ENCODE data around the gene SYNJ1. TPM values are rescaled to one million over a fixed set of nuclear protein-coding genes. Genes with fewer than 3 reads are reported as not detected.

SYNJ1 gene
- total and polyA plus RNA-seq, 4 donors, result 7.4 to 17.5 (median 11.8) TPM

DNA sequence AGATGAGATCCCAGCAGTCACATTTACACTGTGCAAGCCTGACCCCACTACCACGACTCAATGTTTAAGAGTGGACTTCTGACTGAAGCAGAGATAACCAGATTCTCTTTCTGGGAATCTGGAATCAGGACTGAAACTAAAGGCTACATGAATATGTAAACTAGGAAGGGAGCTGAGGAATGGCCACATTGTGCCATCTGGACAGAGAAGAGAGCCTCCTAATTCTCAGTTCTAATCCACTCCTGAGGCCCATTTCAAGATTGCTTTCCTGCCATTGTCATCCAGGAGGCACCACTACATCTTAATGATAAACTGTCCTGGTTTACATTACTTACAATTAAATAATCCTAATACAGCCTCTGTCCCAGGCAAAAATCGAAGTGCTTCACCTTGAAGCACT lies 37.2 kb upstream of the SYNJ1 start:
- Histone ChIP-seq H3K9me3 (ENCODE audit: control insufficient read depth in 4 of 4, insufficient read depth in 3 of 4, low read length in 3 of 4) (no peaks in the 10 kb centered on the region), H3K9ac (ENCODE audit: insufficient read depth in 1 of 2, low read length in 2 of 2) (no peak overlapping the region), H3K36me3 (ENCODE audit: control insufficient read depth in 4 of 4, insufficient read depth in 4 of 4, low read length in 4 of 4) (peaks cover 11 to 25% (median 18%) of the 10 kb centered on the region in 4 donors), H3K27me3 (ENCODE audit: control insufficient read depth in 3 of 3, insufficient read depth in 3 of 3, low read length in 2 of 3) (no peaks in the 10 kb centered on the region), H3K4me3 (no peak overlapping the region), H3K27ac (ENCODE audit: low read depth in 1 of 2, low read length in 1 of 2) (no peak overlapping the region), H3K4me1 (ENCODE audit: control insufficient read depth in 5 of 5, insufficient read depth in 5 of 5, low read length in 5 of 5) (peaks cover 1 to 17% (median 6%) of the 10 kb centered on the region in 5 donors)
- ATAC-seq (ENCODE audit: insufficient read depth, low FRiP score) (no peak), DNase-seq (no peak)
- TF ChIP-seq, protein P1, sequence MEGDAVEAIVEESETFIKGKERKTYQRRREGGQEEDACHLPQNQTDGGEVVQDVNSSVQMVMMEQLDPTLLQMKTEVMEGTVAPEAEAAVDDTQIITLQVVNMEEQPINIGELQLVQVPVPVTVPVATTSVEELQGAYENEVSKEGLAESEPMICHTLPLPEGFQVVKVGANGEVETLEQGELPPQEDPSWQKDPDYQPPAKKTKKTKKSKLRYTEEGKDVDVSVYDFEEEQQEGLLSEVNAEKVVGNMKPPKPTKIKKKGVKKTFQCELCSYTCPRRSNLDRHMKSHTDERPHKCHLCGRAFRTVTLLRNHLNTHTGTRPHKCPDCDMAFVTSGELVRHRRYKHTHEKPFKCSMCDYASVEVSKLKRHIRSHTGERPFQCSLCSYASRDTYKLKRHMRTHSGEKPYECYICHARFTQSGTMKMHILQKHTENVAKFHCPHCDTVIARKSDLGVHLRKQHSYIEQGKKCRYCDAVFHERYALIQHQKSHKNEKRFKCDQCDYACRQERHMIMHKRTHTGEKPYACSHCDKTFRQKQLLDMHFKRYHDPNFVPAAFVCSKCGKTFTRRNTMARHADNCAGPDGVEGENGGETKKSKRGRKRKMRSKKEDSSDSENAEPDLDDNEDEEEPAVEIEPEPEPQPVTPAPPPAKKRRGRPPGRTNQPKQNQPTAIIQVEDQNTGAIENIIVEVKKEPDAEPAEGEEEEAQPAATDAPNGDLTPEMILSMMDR (IDR thresholded peaks at IDR 0.05; ENCODE audit: control extremely low read depth, extremely low read depth), result no peak
- WGBS, 2 donors, result 82 to 85% methylated on average over 2 of the region's 2 CpGs

DNA sequence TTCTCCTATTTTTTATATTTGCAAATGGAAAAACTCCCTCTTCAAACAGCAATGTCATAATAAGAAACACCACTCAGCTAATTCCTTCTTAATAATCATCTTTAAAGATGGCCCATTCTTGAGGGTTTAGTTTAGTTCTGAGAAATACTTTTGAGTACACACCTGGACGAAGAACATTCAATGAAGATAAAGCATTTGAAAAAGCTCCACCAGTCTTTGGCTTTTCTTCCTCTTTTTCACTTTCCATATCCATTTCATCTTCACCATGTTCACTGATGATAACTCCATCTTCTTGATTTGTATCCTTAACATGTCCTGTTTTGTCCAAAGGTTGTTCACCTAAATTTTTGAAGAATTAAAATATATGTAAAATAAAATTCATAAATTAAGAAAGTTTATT lies 36.4 kb upstream of the SYNJ1 start:
- Histone ChIP-seq H3K27me3 (ENCODE audit: control insufficient read depth in 3 of 3, insufficient read depth in 3 of 3, low read length in 2 of 3) (no peaks in the 10 kb centered on the region), H3K27ac (ENCODE audit: low read depth in 1 of 2, low read length in 1 of 2) (no peak overlapping the region), H3K4me3 (no peak overlapping the region), H3K9ac (ENCODE audit: insufficient read depth in 1 of 2, low read length in 2 of 2) (no peak overlapping the region), H3K9me3 (ENCODE audit: control insufficient read depth in 4 of 4, insufficient read depth in 3 of 4, low read length in 3 of 4) (no peaks in the 10 kb centered on the region), H3K36me3 (ENCODE audit: control insufficient read depth in 4 of 4, insufficient read depth in 4 of 4, low read length in 4 of 4) (peaks cover 15 to 29% (median 23%) of the 10 kb centered on the region in 4 donors), H3K4me1 (ENCODE audit: control insufficient read depth in 5 of 5, insufficient read depth in 5 of 5, low read length in 5 of 5) (peaks cover under 1 to 13% (median 6%) of the 10 kb centered on the region in 5 donors)
- no peak for ATAC-seq (ENCODE audit: insufficient read depth, low FRiP score)
- WGBS, 2 donors, result 93 to 96% methylated on average over 1 of the region's 1 CpG
- DNase-seq, result no peak
- TF ChIP-seq, protein P1 (IDR thresholded peaks at IDR 0.05; ENCODE audit: control extremely low read depth, extremely low read depth), result no peak

DNA sequence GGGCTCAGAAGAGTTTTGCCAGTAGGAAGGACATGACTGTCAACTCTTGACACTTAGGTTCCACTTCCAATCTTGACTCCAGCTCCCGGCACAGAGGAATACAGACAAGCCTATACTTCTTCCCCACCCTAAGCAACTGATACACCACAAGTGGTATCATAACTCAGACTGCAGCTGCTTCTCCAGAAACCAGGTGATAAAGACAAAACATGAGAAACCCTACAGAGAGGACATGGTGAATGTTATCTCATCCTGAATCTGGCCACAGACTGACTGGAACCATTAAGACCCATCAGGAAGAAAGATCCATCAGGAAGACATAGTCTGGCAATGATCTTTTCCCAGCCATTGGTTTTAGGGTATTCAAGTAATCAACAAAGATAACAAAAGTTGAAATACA lies 30.0 kb upstream of the SYNJ1 start:
- ATAC-seq (ENCODE audit: insufficient read depth, low FRiP score), result no peak
- no peak overlapping the region for H3K9ac ChIP-seq (ENCODE audit: insufficient read depth in 1 of 2, low read length in 2 of 2)
- WGBS, 2 donors, result 92 to 93% methylated on average over 1 of the region's 1 CpG
- H3K36me3 ChIP-seq (ENCODE audit: control insufficient read depth in 4 of 4, insufficient read depth in 4 of 4, low read length in 4 of 4), result peaks cover 16 to 36% (median 28%) of the 10 kb centered on the region in 4 donors
- no peaks in the 10 kb centered on the region for H3K27me3 ChIP-seq (ENCODE audit: control insufficient read depth in 3 of 3, insufficient read depth in 3 of 3, low read length in 2 of 3)
- H3K4me1 ChIP-seq (ENCODE audit: control insufficient read depth in 5 of 5, insufficient read depth in 5 of 5, low read length in 5 of 5), result no peaks in the 10 kb centered on the region
- no peak for DNase-seq
- TF ChIP-seq, protein P1 (IDR thresholded peaks at IDR 0.05; ENCODE audit: control extremely low read depth, extremely low read depth), result no peak
- H3K27ac ChIP-seq (ENCODE audit: low read depth in 1 of 2, low read length in 1 of 2), result no peak overlapping the region
- H3K4me3 ChIP-seq, result no peak overlapping the region
- no peaks in the 10 kb centered on the region for H3K9me3 ChIP-seq (ENCODE audit: control insufficient read depth in 4 of 4, insufficient read depth in 3 of 4, low read length in 3 of 4)

DNA sequence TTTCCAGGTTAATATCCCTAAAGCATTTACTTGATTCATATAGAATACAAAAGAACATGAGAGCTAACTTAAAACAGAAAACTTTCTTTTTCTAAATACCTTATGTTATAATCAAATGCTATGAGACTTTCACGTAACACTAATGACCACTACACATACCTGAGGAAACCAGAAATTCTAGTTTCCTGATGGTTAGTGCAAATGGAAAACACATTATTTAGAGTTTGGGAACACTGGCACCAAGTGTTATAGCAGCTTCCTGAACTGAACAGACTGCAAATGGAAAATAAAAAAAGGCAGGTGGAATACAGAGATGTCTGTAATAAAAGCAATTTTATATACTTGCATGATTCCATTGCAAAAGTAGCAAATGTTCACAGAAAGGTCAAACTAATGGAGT lies 28.3 kb upstream of the SYNJ1 start:
- 78 to 91% methylated on average over 1 of the region's 1 CpG for WGBS, 2 donors
- Histone ChIP-seq H3K9ac (ENCODE audit: insufficient read depth in 1 of 2, low read length in 2 of 2) (no peak overlapping the region), H3K4me3 (no peak overlapping the region), H3K27ac (ENCODE audit: low read depth in 1 of 2, low read length in 1 of 2) (no peak overlapping the region), H3K4me1 (ENCODE audit: control insufficient read depth in 5 of 5, insufficient read depth in 5 of 5, low read length in 5 of 5) (no peaks in the 10 kb centered on the region), H3K27me3 (ENCODE audit: control insufficient read depth in 3 of 3, insufficient read depth in 3 of 3, low read length in 2 of 3) (no peaks in the 10 kb centered on the region), H3K9me3 (ENCODE audit: control insufficient read depth in 4 of 4, insufficient read depth in 3 of 4, low read length in 3 of 4) (no peaks in the 10 kb centered on the region), H3K36me3 (ENCODE audit: control insufficient read depth in 4 of 4, insufficient read depth in 4 of 4, low read length in 4 of 4) (peaks cover 17 to 36% (median 26%) of the 10 kb centered on the region in 4 donors)
- TF ChIP-seq, protein P1 (IDR thresholded peaks at IDR 0.05; ENCODE audit: control extremely low read depth, extremely low read depth), result no peak
- ATAC-seq (ENCODE audit: insufficient read depth, low FRiP score) (no peak), DNase-seq (peak in 2 of 3 donors; percentile 47 to 63)

Measured in lung (tissue), 12 donors.